AG09309 (cell line): Measurements from ENCODE around the gene KRT82.

Experiments used
- DNase-seq: peaks from one replicate; pipeline ENCODE4 v3.0.0-alpha.2; 2010; ENCODE audit warnings: low read depth
- H3K4me3 ChIP-seq: 2 replicates; pipeline ENCODE4 v1.5.1; 2011; ENCODE audit warnings: mild to moderate bottlenecking, low read depth, low read length, moderate library complexity; ENCODE audit not compliant: control insufficient read depth
- TF ChIP-seq, protein P1 (sequence below): IDR thresholded peaks from 2 replicates; pipeline ENCODE4 v1.5.1; 2011; ENCODE audit warnings: mild to moderate bottlenecking, low read depth, low read length, inconsistent platforms; ENCODE audit not compliant: insufficient read depth, control insufficient read depth; ENCODE audit errors: missing control alignments

KRT82 gene

DNA sequence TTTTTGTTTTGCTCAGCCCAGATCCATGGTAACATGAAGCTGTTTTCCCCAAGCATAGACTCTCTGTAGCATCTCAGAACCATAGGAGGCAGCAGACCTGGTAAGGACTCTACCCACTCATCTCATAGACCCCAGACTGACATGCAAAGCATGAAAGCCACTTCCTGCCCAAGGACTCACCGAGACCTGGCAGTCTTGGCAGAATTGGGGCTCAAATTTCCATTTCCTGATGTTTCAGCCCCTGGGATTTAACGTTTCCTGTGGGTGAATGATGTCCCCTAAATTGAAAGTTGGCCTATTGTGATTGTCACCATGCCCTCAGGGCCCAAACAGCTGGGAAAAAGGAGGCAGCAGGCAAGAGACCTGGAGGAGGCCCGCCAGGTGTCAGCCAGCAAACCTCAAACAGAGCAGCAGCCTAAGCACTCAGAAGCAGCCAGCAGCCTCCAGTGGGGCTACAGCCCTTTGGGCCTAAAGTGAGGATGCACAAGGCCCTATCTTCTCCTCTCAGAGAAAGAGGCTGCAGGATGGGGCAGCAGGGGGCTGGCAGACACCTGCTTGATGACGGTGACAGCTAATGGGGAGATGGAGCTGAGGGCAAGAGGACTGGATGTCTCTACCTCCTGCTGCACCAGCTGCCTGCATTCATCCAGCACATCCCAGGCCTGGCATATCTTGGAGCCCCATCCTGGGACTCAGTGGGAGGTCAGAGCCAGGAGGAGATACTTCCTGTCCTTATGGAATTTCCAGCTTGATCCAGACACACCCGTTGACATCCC, 47.4 kb downstream of the KRT82 start:
- no peak for DNase-seq
- TF ChIP-seq, protein P1, sequence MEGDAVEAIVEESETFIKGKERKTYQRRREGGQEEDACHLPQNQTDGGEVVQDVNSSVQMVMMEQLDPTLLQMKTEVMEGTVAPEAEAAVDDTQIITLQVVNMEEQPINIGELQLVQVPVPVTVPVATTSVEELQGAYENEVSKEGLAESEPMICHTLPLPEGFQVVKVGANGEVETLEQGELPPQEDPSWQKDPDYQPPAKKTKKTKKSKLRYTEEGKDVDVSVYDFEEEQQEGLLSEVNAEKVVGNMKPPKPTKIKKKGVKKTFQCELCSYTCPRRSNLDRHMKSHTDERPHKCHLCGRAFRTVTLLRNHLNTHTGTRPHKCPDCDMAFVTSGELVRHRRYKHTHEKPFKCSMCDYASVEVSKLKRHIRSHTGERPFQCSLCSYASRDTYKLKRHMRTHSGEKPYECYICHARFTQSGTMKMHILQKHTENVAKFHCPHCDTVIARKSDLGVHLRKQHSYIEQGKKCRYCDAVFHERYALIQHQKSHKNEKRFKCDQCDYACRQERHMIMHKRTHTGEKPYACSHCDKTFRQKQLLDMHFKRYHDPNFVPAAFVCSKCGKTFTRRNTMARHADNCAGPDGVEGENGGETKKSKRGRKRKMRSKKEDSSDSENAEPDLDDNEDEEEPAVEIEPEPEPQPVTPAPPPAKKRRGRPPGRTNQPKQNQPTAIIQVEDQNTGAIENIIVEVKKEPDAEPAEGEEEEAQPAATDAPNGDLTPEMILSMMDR = no peak
- H3K4me3 ChIP-seq = no peak overlapping the region

DNA sequence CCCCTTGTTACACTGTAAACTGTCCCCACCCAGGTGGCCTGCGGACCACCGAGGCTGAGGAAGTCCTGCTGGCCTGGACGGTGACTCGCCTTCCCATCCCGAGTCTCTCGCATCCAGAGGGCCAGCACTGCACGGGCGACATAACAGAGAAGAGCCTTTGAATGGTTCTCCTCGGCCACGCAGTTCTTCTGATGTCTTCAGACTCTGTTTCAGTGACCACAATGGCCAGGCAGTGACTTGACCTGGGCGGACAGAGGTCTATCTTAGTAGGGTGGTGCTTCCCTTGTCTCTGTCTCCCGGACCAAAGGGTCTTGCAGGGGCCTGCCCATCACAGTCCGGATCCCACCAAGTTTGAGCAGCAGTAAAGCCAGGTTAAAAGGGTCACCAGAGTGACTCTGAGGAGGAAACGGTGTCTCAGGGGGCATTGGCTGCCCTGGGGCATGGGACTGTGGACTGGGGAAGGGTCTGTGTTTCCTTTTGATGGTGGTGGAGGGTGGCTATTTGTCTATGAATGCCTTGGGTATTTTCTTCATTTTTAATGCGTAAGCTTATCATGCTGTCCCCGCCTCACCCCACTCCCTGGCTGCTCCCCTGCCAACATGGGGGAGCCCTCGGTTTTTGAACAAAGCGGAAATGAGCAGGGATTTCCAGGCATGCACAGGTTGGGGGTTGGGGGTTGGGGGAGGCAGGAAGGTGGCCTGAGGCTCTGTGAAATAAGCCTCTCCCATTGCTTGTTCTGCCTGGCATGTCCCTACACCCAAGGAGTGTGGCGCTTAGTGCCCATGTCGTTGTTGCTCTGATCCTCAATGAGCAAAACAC, 49.2 kb downstream of the KRT82 start:
- no peak for DNase-seq
- TF ChIP-seq, protein P1 = no peak
- no peak overlapping the region for H3K4me3 ChIP-seq

DNA sequence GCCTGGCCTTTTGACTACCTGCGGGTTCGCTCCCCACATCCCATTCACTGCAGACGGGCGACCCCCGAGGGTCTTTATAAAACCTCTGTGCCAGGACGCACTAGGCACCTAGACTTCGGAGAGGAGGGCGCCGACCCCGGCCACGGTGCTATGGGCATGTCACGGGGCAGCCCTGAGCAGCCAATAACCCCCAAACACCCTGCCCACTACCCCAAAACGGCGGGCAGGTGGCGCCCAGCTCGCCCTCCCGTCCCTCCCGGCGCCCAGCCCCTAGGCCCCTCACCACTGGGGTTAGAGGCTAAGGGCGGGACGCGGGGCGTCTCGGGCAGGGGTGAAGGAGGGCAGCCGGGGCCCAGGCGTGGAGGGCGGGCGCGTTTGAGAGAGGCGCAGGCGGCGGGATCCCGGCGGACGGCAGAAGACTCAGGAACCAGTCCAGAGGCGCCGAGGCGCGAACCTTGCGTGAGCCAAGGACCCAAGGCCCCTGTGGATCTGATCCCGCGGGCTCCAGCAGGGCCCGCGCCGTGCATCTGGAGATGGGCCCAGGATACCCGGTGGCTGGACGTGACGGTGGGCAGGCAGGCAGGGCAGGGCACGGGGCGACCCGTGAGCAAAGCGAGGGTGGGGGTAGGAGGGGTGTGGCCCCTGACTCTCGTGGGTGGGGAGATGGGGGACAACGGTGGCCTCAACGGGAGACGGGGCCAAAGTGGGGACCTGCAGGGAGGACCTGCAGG, 49.9 kb downstream of the KRT82 start:
- TF ChIP-seq, protein P1 = no peak
- DNase-seq = no peak
- H3K4me3 ChIP-seq = no peak overlapping the region

DNA sequence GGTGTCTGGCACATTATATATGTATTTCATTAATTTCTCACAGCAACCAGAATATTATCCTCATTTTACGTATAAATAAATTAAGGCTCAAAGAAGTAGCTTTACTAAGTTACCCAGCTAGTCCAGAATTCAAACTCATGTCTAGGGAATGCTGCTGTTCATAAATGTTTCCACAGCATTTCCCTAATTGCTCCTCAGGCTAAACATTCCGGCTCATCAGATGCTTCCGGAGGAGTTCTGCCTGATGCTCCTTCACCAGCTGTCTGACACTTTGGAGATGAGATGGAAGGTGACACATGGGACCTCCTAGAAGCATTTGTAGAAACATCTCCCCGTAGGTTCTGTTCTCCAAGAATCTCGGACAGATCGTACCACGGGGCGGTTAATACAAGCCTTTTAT, 51.0 kb downstream of the KRT82 start:
- no peak for DNase-seq
- TF ChIP-seq, protein P1 = no peak
- H3K4me3 ChIP-seq = no peak overlapping the region

DNA sequence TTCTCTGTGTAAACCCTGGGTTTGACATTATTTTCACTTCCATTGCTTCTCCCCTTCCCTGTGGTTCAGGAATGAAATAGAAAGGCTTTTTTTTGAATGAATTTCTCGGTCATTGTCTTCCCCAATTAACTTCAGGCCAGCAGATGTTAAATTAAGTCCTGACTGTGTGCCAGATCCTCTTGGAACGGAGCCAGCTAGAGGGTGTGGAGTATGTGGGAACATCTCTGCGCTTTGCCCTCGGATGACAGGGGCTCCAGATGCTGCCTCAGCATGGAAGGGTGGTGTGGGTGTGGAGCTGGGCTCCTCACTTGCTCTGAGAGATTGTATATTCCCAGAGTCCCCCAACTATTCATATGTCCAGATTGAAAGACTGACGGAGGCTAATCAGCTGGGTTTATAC, 51.9 kb downstream of the KRT82 start:
- no peak overlapping the region for H3K4me3 ChIP-seq
- TF ChIP-seq, protein P1 = no peak
- no peak for DNase-seq

DNA sequence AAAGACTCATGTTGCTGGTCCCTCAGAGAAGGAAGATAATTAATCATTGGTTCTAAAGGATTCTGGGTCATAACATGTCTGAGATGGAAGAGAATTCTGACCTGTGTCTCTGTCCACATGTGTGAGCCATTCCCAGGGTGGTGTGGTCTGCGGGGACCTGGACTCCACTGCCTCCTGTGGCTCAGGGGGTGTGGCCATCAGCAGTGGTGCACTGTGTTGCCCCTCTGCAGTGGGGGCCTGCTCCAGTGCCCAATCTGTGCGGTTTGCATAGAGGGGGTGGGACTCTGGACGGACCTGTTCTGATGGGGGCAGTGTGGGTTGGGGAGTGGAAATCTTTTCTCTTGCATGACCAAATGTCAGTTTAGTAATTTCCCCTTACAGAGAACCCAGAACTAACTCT, 52.4 kb downstream of the KRT82 start:
- no peak for DNase-seq
- no peak overlapping the region for H3K4me3 ChIP-seq
- TF ChIP-seq, protein P1 = no peak
